Heart right ventricle (tissue), 16 donors: ENCODE data around the gene NFIC. TPM values are rescaled to one million over a fixed set of nuclear protein-coding genes. Genes with fewer than 3 reads are reported as not detected.
"Not testable (repeated sequence)": the region's sequence is repeated elsewhere in the genome, so short reads cannot be mapped to it uniquely, and the experiment has no call there.

Experiments
- ATAC-seq, 8 donors: fragments of 200-7000 bp; cut with Tn5 transposase; one replicate each; pipeline ENCODE4 v1.9.1; 2020; ENCODE audit warnings: mild to moderate bottlenecking in 8 of 8, moderate library complexity in 8 of 8, moderate number of reproducible peaks in 1 of 8
- DNase-seq, 2 donors: peaks; one replicate each; pipeline ENCODE4 v3.0.0-alpha.2; 2020
- H3K27ac ChIP-seq, 10 donors: fragments of 200-600 bp; sonication (generic) in 2 of 10; one replicate each; pipeline versions ENCODE4 v1.5.0 to v1.8.0; 2020 to 2022; ENCODE audit warnings: mild to moderate bottlenecking in 3 of 10
- H3K27me3 ChIP-seq, 7 donors: fragments of 200-600 bp; one replicate each; pipeline ENCODE4 v1.8.0; 2021 to 2022; ENCODE audit warnings: mild to moderate bottlenecking in 2 of 7
- H3K36me3 ChIP-seq, 9 donors: fragments of 200-600 bp; sonication (generic) in 1 of 9; one replicate each; pipeline versions ENCODE4 v1.5.0 to v1.8.0; 2020 to 2022; ENCODE audit warnings: mild to moderate bottlenecking in 2 of 9
- H3K4me1 ChIP-seq, 9 donors: fragments of 200-600 bp; sonication (generic) in 1 of 9; one replicate each; pipeline versions ENCODE4 v1.5.0 to v1.8.0; 2020 to 2022; ENCODE audit warnings: mild to moderate bottlenecking in 4 of 9
- H3K4me3 ChIP-seq, 10 donors: fragments of 200-600 bp; sonication (generic) in 2 of 10; one replicate each; pipeline versions ENCODE4 v1.5.0 to v1.8.0; 2020 to 2022; ENCODE audit warnings: mild to moderate bottlenecking in 7 of 10, moderate library complexity in 2 of 10
- H3K9me3 ChIP-seq, 11 donors: fragments of 200-600 bp in 10 of 11; sonication (generic) in 2 of 11; one replicate each; pipeline versions ENCODE4 v1.5.0 to v1.8.0; 2013 to 2022; ENCODE audit warnings: mild to moderate bottlenecking in 2 of 11, control low read depth in 1 of 11, moderate library complexity in 1 of 11
- WGBS, 2 donors: extraction: QIAGEN DNeasy Blood & Tissue Kit; methylation state at CpG; one replicate each; pipeline ENCODE4 v1.1.7; 2013; ENCODE audit warnings: inconsistent platforms in 1 of 2; 5-methylcytosine and 5-hydroxymethylcytosine counted together
- intact Hi-C, 10 donors: fragments of 100-400 bp; cut with DNase I; formaldehyde crosslinking; loops; one replicate each; pipeline versions ENCODE4 v1.11.1 to v1.14.2; 2022
- polyA plus RNA-seq, 2 donors: library from polyadenylated mRNA; stranded (reverse); fragments of 200-250 nt; gene quantifications; one replicate each; pipeline ENCODE4 v1.2.3, GENCODE V29; 2013
- total RNA-seq, 10 donors: library from RNA; stranded (reverse); fragmentation: NEBNext Ultra II Directional in 3 of 10; extraction: Animal tissue kit (Norgen Biotek cat#: 25700) in 3 of 10; gene quantifications; one replicate each; pipeline versions ENCODE4 v1.2.1 to v1.2.4, GENCODE V29; 2021 to 2023
- TF ChIP-seq, protein P1 (sequence below), 9 donors: fragments of 200-600 bp; sonication (generic) in 2 of 9; IDR thresholded peaks; one replicate each; pipeline versions ENCODE4 v1.5.0 to v1.8.0; 2021 to 2022; ENCODE audit warnings: antibody characterized with exemption in 9 of 9, mild to moderate bottlenecking in 5 of 9, moderate library complexity in 1 of 9
- donor health status: Arrhythmogenic right ventricular cardiomyopathy.
- donor health status: ischemic (EF 13 %, LVEDD 7.1; RV severe dilation, severe dysfunction).
- donor health status: healthy with polysubstance abuse.
- donor health status: DM: no; HTN: yes; CAD: no.
- donor health status: DM: no; HTN: no; CAD: no.
- donor health status: ischemic (EF 25% LVEDD 6.9; RV normal size, moderate dysfunction).
- donor health status: ischemic (EF 25% LVEDD 5.7; RV mildly dilated, moderate dysfunction).
- donor health status: healthy.
- donor health status: DM: yes; HTN: yes; CAD: no.
- donor health status: Ischemic cardiomyopathy.
- donor health status: ischemic (EF 35%, LVEDD 5.7; RV mildly dilated, moderate dysfunction).
- donor health status: nonischemic (EF 11% LVEDD 7.7; RV severe dilation, severe dysfunction).
- donor health status: DM: yes; HTN: yes; CAD: no.
- donor health status: PGD.
- donor health status: ischemic (EF 29% LVEDD 5.4; RV normal size, mild dysfunction).
- donor health status: nonischemic (EF 23%, LVEDD 6.1; RV moderate dilation, normal function).

NFIC gene
- total and polyA plus RNA-seq, 12 donors, result 52.3 to 217 (median 157) TPM

DNA sequence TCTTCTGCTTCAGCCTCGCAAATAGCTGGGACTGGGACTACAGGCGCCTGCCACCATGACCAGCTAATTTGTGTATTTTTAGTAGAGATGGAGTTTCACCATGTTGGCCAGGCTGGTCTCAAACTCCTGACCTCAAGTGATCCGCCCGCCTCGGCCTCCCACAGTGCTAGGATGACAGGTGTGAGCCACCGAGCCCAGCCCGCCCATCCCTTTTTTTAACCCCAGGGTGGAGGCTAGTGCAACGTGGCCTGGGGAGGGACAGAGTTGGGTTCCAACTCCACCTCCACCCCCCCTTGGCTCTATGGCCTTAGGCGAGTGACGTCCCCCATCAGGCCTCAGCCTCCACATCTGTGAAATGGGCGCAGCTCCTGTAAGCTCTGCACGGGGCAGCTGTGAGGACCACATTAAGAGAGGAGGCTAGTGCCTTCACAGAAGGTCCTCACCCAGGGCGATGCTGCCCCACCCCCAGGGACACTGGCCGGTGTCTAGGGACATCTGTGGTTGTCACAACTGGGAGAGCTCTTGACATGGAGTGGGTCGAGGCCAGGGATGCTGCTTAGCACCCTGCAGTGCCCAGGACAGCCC is 76.2 kb downstream of the NFIC start:
- Histone ChIP-seq H3K36me3 (peaks cover 0 to 83% (median 4%) of the 10 kb centered on the region in 9 donors), H3K4me1 (peaks cover 15 to 57% (median 33%) of the 10 kb centered on the region in 9 donors), H3K27me3 (no peaks in the 10 kb centered on the region), H3K4me3 (no peak overlapping the region), H3K27ac (peak overlapping the region in 5 of 10 donors; percentile 15 to 83 (median 80)), H3K9me3 (no peaks in the 10 kb centered on the region)
- DNase-seq (no peak), ATAC-seq (no peak)
- intact Hi-C loops, result no loop called here
- 84 to 87% methylated on average over 15 of the region's 15 CpGs for WGBS, 2 donors
- TF ChIP-seq, protein P1, sequence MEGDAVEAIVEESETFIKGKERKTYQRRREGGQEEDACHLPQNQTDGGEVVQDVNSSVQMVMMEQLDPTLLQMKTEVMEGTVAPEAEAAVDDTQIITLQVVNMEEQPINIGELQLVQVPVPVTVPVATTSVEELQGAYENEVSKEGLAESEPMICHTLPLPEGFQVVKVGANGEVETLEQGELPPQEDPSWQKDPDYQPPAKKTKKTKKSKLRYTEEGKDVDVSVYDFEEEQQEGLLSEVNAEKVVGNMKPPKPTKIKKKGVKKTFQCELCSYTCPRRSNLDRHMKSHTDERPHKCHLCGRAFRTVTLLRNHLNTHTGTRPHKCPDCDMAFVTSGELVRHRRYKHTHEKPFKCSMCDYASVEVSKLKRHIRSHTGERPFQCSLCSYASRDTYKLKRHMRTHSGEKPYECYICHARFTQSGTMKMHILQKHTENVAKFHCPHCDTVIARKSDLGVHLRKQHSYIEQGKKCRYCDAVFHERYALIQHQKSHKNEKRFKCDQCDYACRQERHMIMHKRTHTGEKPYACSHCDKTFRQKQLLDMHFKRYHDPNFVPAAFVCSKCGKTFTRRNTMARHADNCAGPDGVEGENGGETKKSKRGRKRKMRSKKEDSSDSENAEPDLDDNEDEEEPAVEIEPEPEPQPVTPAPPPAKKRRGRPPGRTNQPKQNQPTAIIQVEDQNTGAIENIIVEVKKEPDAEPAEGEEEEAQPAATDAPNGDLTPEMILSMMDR (IDR thresholded peaks at IDR 0.05), result no peak

DNA sequence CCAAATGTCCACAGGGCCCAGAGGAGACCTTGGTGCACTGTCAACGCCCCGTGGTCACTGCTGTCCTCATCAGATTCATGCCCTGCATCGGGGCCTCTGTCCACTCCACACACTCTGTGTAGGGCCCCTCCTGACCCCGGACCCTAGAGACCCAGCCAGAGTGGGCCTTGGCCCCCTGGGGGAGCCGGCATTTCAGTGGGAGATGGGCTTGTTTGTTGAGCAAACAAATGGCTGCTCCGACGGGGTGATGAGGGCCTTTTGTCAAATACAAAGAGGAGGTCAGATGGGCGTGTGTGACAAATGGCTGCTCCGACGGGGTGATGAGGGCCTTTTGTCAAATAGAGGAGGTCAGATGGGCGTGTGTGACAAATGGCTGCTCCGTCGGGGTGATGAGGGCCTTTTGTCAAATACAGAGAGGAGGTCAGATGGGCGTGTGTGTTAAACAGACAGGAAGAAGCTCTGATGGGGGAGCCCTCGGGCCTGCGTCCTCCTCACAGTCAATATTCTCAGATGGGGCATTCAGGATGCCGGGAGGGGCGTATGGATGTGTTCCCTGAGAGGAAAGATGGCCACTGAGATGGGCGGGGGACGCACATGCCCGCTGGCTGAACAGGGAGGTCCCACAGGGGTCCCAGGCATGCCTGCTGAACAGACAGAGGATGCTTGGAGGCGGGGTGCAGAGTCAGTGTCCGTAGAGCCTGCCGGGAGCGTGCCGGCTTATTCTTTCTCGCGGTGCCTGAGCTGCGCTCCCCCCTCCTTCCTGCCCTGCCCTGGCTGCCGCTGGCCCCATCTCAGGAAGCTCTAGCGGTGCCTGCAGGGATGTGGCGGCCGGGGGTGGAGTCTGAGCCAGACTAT is 77.7 kb downstream of the NFIC start:
- Histone ChIP-seq H3K36me3 (peaks cover 0 to 81% (median 5%) of the 10 kb centered on the region in 9 donors), H3K27me3 (no peaks in the 10 kb centered on the region), H3K4me3 (peak overlapping the region in 3 of 10 donors; percentile 5 to 28 (median 11)), H3K27ac (peak overlapping the region; percentile 41 to 83 (median 74)), H3K4me1 (peaks cover 15 to 57% (median 33%) of the 10 kb centered on the region in 9 donors), H3K9me3 (no peaks in the 10 kb centered on the region)
- TF ChIP-seq, protein P1 (IDR thresholded peaks at IDR 0.05), result peak in 1 of 9 donors; percentile 18
- 26 to 28% methylated on average over 33 of the region's 33 CpGs for WGBS, 2 donors
- ATAC-seq, result peak; percentile 70 to 94 (median 89)
- peak; percentile 71 to 76 for DNase-seq
- intact Hi-C loops, result no loop called here

GRCh38 chr19:3444695-3445234 is 78.4 kb downstream of the NFIC start:
- peak overlapping the region in 2 of 10 donors; percentile 11 to 28 for H3K4me3 ChIP-seq
- no peaks in the 10 kb centered on the region for H3K27me3 ChIP-seq
- DNase-seq (no peak), ATAC-seq (peak in 1 of 8 donors; percentile 3)
- WGBS, 2 donors, result 52 to 59% methylated on average over 24 of the region's 24 CpGs
- peaks cover 0 to 87% (median 10%) of the 10 kb centered on the region in 9 donors for H3K36me3 ChIP-seq
- TF ChIP-seq, protein P1 (IDR thresholded peaks at IDR 0.05), result no peak
- H3K27ac ChIP-seq, result peak overlapping the region in 5 of 10 donors; percentile 41 to 83 (median 71)
- intact Hi-C loops, result no loop called here
- peaks cover 15 to 57% (median 33%) of the 10 kb centered on the region in 9 donors for H3K4me1 ChIP-seq
- no peaks in the 10 kb centered on the region for H3K9me3 ChIP-seq

GRCh38 chr19:3446657-3447056 is 80.3 kb downstream of the NFIC start:
- intact Hi-C loops, H3K27me3 ChIP-seq, ATAC-seq, H3K9me3 ChIP-seq, H3K4me3 ChIP-seq, DNase-seq: not testable (repeated sequence)
- Histone ChIP-seq H3K27ac (peak overlapping the region in 3 of 10 donors; percentile 35 to 82 (median 46)), H3K36me3 (peaks cover 0 to 88% (median 15%) of the 10 kb centered on the region in 9 donors), H3K4me1 (peaks cover 15 to 55% (median 37%) of the 10 kb centered on the region in 9 donors)
- 95% methylated on average over 4 of the region's 4 CpGs for WGBS, 2 donors
